GM21515 (cell line): ENCODE results near the gene VAMP1.
"Not testable (repeated sequence)": the region's sequence is repeated elsewhere in the genome, so short reads cannot be mapped to it uniquely, and the experiment has no call there.

Source experiments
- ATAC-seq: cut with Tn5 transposase; IDR thresholded peaks from one replicate; pipeline ENCODE4 v1.9.1; 2021; ENCODE audit not compliant: unreplicated experiment

VAMP1 gene

GRCh38 chr12:6470375-6471163, at the start of gene VAMP1:
Gene VAMP1, minus strand, starts transcription at chr12:6470677. Its CDS starts 146 bp downstream, at chr12:6470531.
- peak; percentile 85 for ATAC-seq

GRCh38 chr12:6520186-6520585, 49.7 kb upstream of the VAMP1 start:
- no peak for ATAC-seq

GRCh38 chr12:6508087-6508486, 37.6 kb upstream of the VAMP1 start:
- ATAC-seq = no peak

- ATAC-seq = no peak
Measured at GRCh38 chr12:6507102-6507998, 36.9 kb upstream of the VAMP1 start.

- no peak for ATAC-seq
Measured at GRCh38 chr12:6500466-6500865, 30.0 kb upstream of the VAMP1 start.

- not testable (repeated sequence) for ATAC-seq
Measured at GRCh38 chr12:6497291-6497690, 26.8 kb upstream of the VAMP1 start.

- ATAC-seq = no peak
Measured at GRCh38 chr12:6494968-6495367, 24.5 kb upstream of the VAMP1 start.

GRCh38 chr12:6494258-6494743, 23.8 kb upstream of the VAMP1 start:
- no peak for ATAC-seq

- ATAC-seq = peak; percentile 83
Measured at GRCh38 chr12:6493497-6494257, 23.2 kb upstream of the VAMP1 start, which contains the start of gene NCAPD2. Gene NCAPD2, plus strand, starts transcription at chr12:6494102. Its CDS starts 997 bp downstream, at chr12:6495099.

GRCh38 chr12:6492838-6493496, 22.5 kb upstream of the VAMP1 start, which contains the start of gene MRPL51:
Gene MRPL51, minus strand, starts transcription at chr12:6493262. Its CDS starts 126 bp downstream, at chr12:6493136.
- ATAC-seq = peak; percentile 67

GRCh38 chr12:6490673-6491072, 20.2 kb upstream of the VAMP1 start:
- ATAC-seq = not testable (repeated sequence)

- ATAC-seq = no peak
Measured at GRCh38 chr12:6489449-6489848, 19.0 kb upstream of the VAMP1 start.

- no peak for ATAC-seq
Measured at GRCh38 chr12:6488240-6488639, 17.8 kb upstream of the VAMP1 start.

GRCh38 chr12:6478416-6478815, 7.9 kb upstream of the VAMP1 start:
- no peak for ATAC-seq

GRCh38 chr12:6477601-6478377, 7.3 kb upstream of the VAMP1 start:
- ATAC-seq = not testable (repeated sequence)

GRCh38 chr12:6476489-6476888, 6.0 kb upstream of the VAMP1 start:
- ATAC-seq = no peak

GRCh38 chr12:6475233-6475975, 4.9 kb upstream of the VAMP1 start:
- ATAC-seq = not testable (repeated sequence)

GRCh38 chr12:6472491-6472890, 2.0 kb upstream of the VAMP1 start:
- no peak for ATAC-seq

- no peak for ATAC-seq
Measured at GRCh38 chr12:6471989-6472360, 1.5 kb upstream of the VAMP1 start.
